SU-DHL-6 (cell line): ENCODE measurements around the gene ASTN2.

Source experiments
- H2AFZ ChIP-seq: fragments of 200-600 bp; sonication (generic); 2 replicates; pipeline ENCODE4 v1.6.1; 2014; ENCODE audit warnings: low read depth, mild to moderate bottlenecking, moderate library complexity, mixed read lengths, antibody characterized with exemption, low read length; ENCODE audit not compliant: severe bottlenecking
- H3F3A ChIP-seq: fragments of 200-600 bp; shearing (Covaris generic); 2 replicates; pipeline ENCODE4 v1.6.0; 2016; ENCODE audit warnings: antibody characterized with exemption, mild to moderate bottlenecking; ENCODE audit not compliant: insufficient read depth
- H3K27ac ChIP-seq: fragments of 200-600 bp; sonication (generic); 2 replicates; pipeline ENCODE4 v1.5.1; 2016; ENCODE audit warnings: low read depth, mild to moderate bottlenecking, low read length, moderate library complexity, mixed read lengths
- H3K27me3 ChIP-seq: fragments of 200-600 bp; sonication (generic), shearing (Covaris generic); 2 replicates; pipeline ENCODE4 v1.6.0; 2014; ENCODE audit warnings: mild to moderate bottlenecking, low read length
- H3K36me3 ChIP-seq: fragments of 200-600 bp; sonication (generic); 2 replicates; pipeline ENCODE4 v1.6.1; 2014; ENCODE audit warnings: mild to moderate bottlenecking, low read length, mixed read lengths
- H3K4me2 ChIP-seq: fragments of 300-600, 200-600 bp; shearing (Covaris generic), sonication (generic); 2 replicates; pipeline ENCODE4 v1.6.0; 2014; ENCODE audit warnings: low read length, low read depth, mild to moderate bottlenecking; ENCODE audit not compliant: poor library complexity, severe bottlenecking
- H3K4me3 ChIP-seq: fragments of 200-600 bp; sonication (generic); 2 replicates; pipeline ENCODE4 v1.5.1; 2014; ENCODE audit warnings: antibody characterized with exemption, low read length, mild to moderate bottlenecking, mixed read lengths; ENCODE audit not compliant: insufficient read depth, poor library complexity, severe bottlenecking
- H3K79me2 ChIP-seq: fragments of 200-600 bp; sonication (generic); 2 replicates; pipeline ENCODE4 v1.6.1; 2014; ENCODE audit warnings: mild to moderate bottlenecking, low read length, moderate library complexity; ENCODE audit not compliant: insufficient read depth
- H3K9ac ChIP-seq: fragments of 200-600 bp; sonication (generic); 2 replicates; pipeline ENCODE4 v1.7.0; 2014; ENCODE audit warnings: mild to moderate bottlenecking, low read length
- H3K9me2 ChIP-seq: fragments of 200-600 bp; sonication (generic); replicated peaks from 2 replicates; pipeline ENCODE4 v1.6.1; 2014; ENCODE audit warnings: low read length; ENCODE audit not compliant: insufficient read depth
- H3K9me3 ChIP-seq: fragments of 200-600 bp; sonication (generic); 2 replicates; pipeline ENCODE4 v1.6.1; 2014; ENCODE audit warnings: low read length, mixed read lengths; ENCODE audit not compliant: insufficient read depth
- H4K20me1 ChIP-seq: fragments of 200-600 bp; sonication (generic); 2 replicates; pipeline ENCODE4 v1.6.1; 2014; ENCODE audit warnings: low read depth, mild to moderate bottlenecking, antibody characterized with exemption, low read length, moderate library complexity, mixed read lengths
- EZH2phosphoT487 ChIP-seq: fragments of 200-600 bp; sonication (generic), shearing (Covaris generic); conservative IDR thresholded peaks from 2 replicates; pipeline ENCODE4 v1.6.1; 2018; ENCODE audit warnings: mild to moderate bottlenecking, antibody characterized with exemption, low read length, moderate library complexity, mixed read lengths
- TF ChIP-seq, protein P1 (sequence below): fragments of 200-600 bp; sonication (generic); IDR thresholded peaks from one replicate; pipeline ENCODE4 v1.5.1; 2017; ENCODE audit warnings: antibody characterized with exemption, mild to moderate bottlenecking, low read length, moderate library complexity; ENCODE audit not compliant: insufficient read depth, poor library complexity, severe bottlenecking

Gene ASTN2

DNA sequence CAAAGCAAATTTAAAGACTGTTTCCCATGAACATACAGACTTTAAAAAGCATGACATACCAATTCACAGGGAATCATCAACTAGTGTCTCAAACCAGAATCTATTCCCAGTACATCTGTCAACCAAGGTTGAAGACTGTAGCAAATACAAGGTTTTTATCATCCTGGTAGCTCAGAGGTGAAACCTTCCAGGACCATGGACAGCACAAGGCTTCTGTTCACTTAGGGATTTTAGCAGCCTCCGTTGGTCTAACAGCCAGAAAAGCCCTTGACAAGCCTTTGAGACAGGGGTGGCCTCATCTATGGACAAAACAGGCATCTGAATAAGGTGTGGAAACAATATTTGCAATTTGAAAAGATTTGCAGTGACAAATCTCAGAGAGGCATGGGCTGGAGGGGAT is 608.8 kb downstream of the ASTN2 start:
- H3K9ac ChIP-seq: no peak overlapping the region

DNA sequence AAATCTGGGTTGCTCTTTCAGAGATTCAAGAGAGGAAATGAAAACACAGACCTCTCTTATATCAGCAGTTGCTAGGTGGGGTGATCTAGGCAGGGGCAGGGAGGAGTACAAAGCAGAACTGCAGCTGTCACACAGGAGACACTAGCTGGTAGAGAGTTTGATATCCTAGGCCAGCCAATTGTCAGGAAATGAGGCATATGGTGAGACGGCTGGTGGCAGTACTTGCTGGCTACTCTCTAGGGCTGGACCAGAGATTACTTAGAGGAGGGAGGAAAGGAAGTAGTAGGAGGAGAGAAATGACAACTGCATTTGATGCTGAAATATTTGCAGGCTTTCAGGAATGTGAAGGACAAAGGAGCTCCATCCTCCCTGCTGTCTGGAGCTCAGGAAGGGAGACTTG is 614.0 kb downstream of the ASTN2 start:
- Histone ChIP-seq H3K9me3 (no peaks in the 10 kb centered on the region), H3K4me2 (no peak overlapping the region), H3K9me2 (no peaks in the 10 kb centered on the region; the same call in 1 of the 2 replicates), H3K27ac (no peak overlapping the region), H3K4me3 (no peak overlapping the region), H3K27me3 (no peaks in the 10 kb centered on the region), H2AFZ (no peak overlapping the region), H3K9ac (no peak overlapping the region), H3F3A (no peaks in the 10 kb centered on the region), H4K20me1 (no peaks in the 10 kb centered on the region), H3K79me2 (no peaks in the 10 kb centered on the region), H3K36me3 (no peaks in the 10 kb centered on the region)
- TF ChIP-seq, protein P1, sequence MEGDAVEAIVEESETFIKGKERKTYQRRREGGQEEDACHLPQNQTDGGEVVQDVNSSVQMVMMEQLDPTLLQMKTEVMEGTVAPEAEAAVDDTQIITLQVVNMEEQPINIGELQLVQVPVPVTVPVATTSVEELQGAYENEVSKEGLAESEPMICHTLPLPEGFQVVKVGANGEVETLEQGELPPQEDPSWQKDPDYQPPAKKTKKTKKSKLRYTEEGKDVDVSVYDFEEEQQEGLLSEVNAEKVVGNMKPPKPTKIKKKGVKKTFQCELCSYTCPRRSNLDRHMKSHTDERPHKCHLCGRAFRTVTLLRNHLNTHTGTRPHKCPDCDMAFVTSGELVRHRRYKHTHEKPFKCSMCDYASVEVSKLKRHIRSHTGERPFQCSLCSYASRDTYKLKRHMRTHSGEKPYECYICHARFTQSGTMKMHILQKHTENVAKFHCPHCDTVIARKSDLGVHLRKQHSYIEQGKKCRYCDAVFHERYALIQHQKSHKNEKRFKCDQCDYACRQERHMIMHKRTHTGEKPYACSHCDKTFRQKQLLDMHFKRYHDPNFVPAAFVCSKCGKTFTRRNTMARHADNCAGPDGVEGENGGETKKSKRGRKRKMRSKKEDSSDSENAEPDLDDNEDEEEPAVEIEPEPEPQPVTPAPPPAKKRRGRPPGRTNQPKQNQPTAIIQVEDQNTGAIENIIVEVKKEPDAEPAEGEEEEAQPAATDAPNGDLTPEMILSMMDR: no peak
- no peak for TF ChIP-seq EZH2phosphoT487

More for the DNA sequence above, 608.8 kb downstream of the ASTN2 start:
- no peaks in the 10 kb centered on the region; the same call in 1 of the 2 replicates for H3K9me2 ChIP-seq
- H3K27me3 ChIP-seq: no peaks in the 10 kb centered on the region
- H4K20me1 ChIP-seq: no peaks in the 10 kb centered on the region
- no peak overlapping the region for H2AFZ ChIP-seq
- no peak overlapping the region for H3K4me2 ChIP-seq
- no peak overlapping the region for H3K27ac ChIP-seq
- H3K79me2 ChIP-seq: no peaks in the 10 kb centered on the region
- H3F3A ChIP-seq: no peaks in the 10 kb centered on the region
- H3K4me3 ChIP-seq: no peak overlapping the region
- H3K9me3 ChIP-seq: no peaks in the 10 kb centered on the region
- TF ChIP-seq, protein P1: no peak
- TF ChIP-seq EZH2phosphoT487: no peak
- no peaks in the 10 kb centered on the region for H3K36me3 ChIP-seq

DNA sequence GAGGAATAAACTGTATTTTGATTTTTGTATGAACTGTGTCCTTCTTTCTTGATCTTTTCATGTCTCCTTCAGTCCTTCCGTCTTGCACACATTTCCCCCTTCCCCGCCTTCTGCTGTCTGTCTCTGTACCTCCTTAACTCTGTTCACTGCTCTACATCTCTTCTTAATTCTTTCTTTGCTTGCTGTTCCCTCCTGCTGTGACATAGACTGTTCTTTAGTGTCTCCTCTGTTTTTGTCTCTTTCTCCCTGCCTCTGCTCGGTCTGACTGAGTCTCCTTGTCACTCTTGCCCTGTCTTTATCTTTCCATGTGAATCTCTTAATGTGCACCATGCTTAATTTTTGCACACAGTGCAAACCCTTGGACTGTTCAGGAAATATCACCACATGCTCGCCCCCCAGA is 614.8 kb downstream of the ASTN2 start:
- Histone ChIP-seq H4K20me1 (no peaks in the 10 kb centered on the region), H3K4me2 (no peak overlapping the region), H2AFZ (no peak overlapping the region), H3K4me3 (no peak overlapping the region), H3F3A (no peaks in the 10 kb centered on the region), H3K27me3 (no peaks in the 10 kb centered on the region), H3K9ac (no peak overlapping the region), H3K79me2 (no peaks in the 10 kb centered on the region), H3K36me3 (no peaks in the 10 kb centered on the region), H3K27ac (no peak overlapping the region), H3K9me2 (no peaks in the 10 kb centered on the region; the same call in 1 of the 2 replicates), H3K9me3 (no peaks in the 10 kb centered on the region)
- TF ChIP-seq, protein P1: no peak
- TF ChIP-seq EZH2phosphoT487: no peak

DNA sequence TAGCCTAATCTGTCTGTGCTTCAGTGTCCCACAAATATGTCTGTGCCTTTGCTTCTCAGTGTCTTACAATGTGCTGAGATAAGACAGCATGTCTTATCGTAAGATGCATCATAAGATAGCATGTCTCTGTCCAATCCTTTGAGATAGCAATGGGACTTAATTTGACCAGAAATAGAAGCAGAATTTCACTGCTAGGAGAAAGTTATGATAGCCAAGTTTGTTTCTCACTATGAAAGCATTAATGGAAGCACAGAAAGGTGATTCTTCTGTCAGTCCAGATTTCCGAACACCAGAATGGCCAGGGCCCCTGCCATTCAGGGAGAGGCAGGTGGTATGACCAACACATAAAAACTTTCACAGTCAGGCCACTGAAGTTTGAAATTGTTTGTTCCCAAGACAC is 616.3 kb downstream of the ASTN2 start:
- Histone ChIP-seq H3K27ac (no peak overlapping the region), H3K4me3 (no peak overlapping the region), H3K79me2 (no peaks in the 10 kb centered on the region), H3K27me3 (no peaks in the 10 kb centered on the region), H3K4me2 (no peak overlapping the region), H4K20me1 (no peaks in the 10 kb centered on the region), H2AFZ (no peak overlapping the region), H3K9me2 (no peaks in the 10 kb centered on the region), H3K9ac (no peak overlapping the region), H3K36me3 (no peaks in the 10 kb centered on the region), H3K9me3 (no peaks in the 10 kb centered on the region), H3F3A (no peaks in the 10 kb centered on the region)
- TF ChIP-seq, protein P1: no peak
- TF ChIP-seq EZH2phosphoT487: no peak
